ENCODE results near the gene ENTPD1. TPM values are rescaled to one million over a fixed set of nuclear protein-coding genes. Genes with fewer than 3 reads are reported as not detected.
"Not testable (repeated sequence)": the region's sequence is repeated elsewhere in the genome, so short reads cannot be mapped to it uniquely, and the experiment has no call there.

The ENTPD1 gene
- total and polyA plus RNA-seq, 4 donors = 18.2 to 110 (median 50.0) TPM

DNA sequence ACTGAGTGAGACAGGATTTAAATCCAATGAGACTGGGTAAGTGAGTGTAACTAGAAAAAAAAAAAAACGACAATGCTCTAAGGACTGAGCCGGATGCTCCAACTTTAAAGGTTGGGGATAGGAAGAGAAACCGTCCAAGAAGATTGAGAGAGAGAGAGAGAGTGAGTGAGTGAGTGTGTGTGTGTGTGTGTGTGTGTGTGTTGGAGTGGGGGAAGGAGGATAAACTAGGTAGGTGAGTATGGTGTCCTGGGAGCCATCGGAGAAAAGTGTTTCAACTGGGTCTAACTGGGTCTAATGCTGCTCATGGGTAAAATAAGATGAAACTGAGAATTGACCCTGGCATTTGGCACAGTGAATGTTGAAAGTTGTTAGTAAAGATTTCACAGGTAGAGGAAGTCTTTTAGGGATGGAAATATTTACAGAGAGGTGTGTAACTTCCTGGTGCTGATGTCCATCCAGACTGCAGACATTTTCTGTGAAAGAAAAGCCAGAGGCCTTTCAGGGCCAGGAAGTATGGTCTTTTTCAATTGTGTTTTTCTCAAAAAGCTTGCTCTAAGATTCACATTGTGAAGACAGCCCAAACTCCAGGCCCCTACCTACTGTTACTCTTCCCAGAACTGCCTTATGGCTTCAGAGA is 14.2 kb downstream of the ENTPD1 start:
- no peaks in the 10 kb centered on the region for H3K36me3 ChIP-seq (ENCODE audit: control insufficient read depth in 1 of 2, insufficient read depth in 2 of 2, low read length in 1 of 2)
- H3K27ac ChIP-seq (ENCODE audit: low read depth in 1 of 2, low read length in 2 of 2) = no peak overlapping the region
- intact Hi-C loops (cut with DNase I) = no loop called here

GRCh38 chr10:95773454-95773853 is 17.5 kb downstream of the ENTPD1 start:
- H3K27me3 ChIP-seq (ENCODE audit: control insufficient read depth in 1 of 2, insufficient read depth in 2 of 2, low read length in 1 of 2); H3K4me1 ChIP-seq (ENCODE audit: control insufficient read depth in 1 of 2, insufficient read depth in 2 of 2, low read length in 2 of 2); H3K9me3 ChIP-seq (ENCODE audit: control insufficient read depth, low read length); H3K36me3 ChIP-seq (ENCODE audit: control insufficient read depth in 1 of 2, insufficient read depth in 2 of 2, low read length in 1 of 2); H3K4me3 ChIP-seq (ENCODE audit: low read length in 2 of 2); intact Hi-C loops (cut with DNase I); H3K27ac ChIP-seq (ENCODE audit: low read depth in 1 of 2, low read length in 2 of 2); ATAC-seq (ENCODE audit: low FRiP score); DNase-seq: not testable (repeated sequence)
- 80 to 97% methylated on average over 2 of the region's 2 CpGs for WGBS, 2 donors

More for the DNA sequence above, 14.2 kb downstream of the ENTPD1 start:
- Histone ChIP-seq H3K9me3 (ENCODE audit: control insufficient read depth, low read length) (no peaks in the 10 kb centered on the region), H3K4me3 (ENCODE audit: low read length in 2 of 2) (no peak overlapping the region), H3K4me1 (ENCODE audit: control insufficient read depth in 1 of 2, insufficient read depth in 2 of 2, low read length in 2 of 2) (peaks cover 0 to 4% of the 10 kb centered on the region in 2 donors), H3K27me3 (ENCODE audit: control insufficient read depth in 1 of 2, insufficient read depth in 2 of 2, low read length in 1 of 2) (no peaks in the 10 kb centered on the region)
- DNase-seq (no peak), ATAC-seq (ENCODE audit: low FRiP score) (no peak)
- 96 to 97% methylated on average over 4 of the region's 4 CpGs for WGBS, 2 donors

GRCh38 chr10:95777638-95778037 is 21.7 kb downstream of the ENTPD1 start:
- H3K27ac ChIP-seq (ENCODE audit: low read depth in 1 of 2, low read length in 2 of 2); H3K9me3 ChIP-seq (ENCODE audit: control insufficient read depth, low read length); H3K27me3 ChIP-seq (ENCODE audit: control insufficient read depth in 1 of 2, insufficient read depth in 2 of 2, low read length in 1 of 2); ATAC-seq (ENCODE audit: low FRiP score); H3K4me3 ChIP-seq (ENCODE audit: low read length in 2 of 2); intact Hi-C loops (cut with DNase I); H3K36me3 ChIP-seq (ENCODE audit: control insufficient read depth in 1 of 2, insufficient read depth in 2 of 2, low read length in 1 of 2); H3K4me1 ChIP-seq (ENCODE audit: control insufficient read depth in 1 of 2, insufficient read depth in 2 of 2, low read length in 2 of 2): not testable (repeated sequence)
- DNase-seq = peak in 1 of 2 donors; percentile 60
- 88 to 96% methylated on average over 8 of the region's 8 CpGs for WGBS, 2 donors

DNA sequence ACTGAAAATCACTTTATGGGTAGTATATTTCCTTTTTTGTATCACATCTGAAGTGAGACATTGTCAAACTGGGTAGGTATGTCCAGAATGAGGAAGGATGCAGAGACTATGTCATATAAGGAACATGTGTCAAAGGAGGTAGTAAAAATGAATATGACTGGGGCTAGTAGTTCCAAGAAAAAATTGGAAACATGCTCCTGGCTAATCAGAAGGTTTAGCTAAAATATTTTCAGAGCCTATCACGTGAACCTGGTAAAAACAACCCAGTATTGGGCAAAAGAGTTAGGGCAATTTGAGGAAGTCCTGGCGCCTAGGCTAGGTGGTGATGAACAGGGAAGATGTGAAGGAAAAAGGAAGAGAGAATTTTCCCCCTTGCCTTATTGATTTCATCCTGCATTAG is 26.4 kb downstream of the ENTPD1 start:
- H3K27ac ChIP-seq (ENCODE audit: low read depth in 1 of 2, low read length in 2 of 2) = no peak overlapping the region
- ATAC-seq (ENCODE audit: low FRiP score) = no peak
- H3K4me1 ChIP-seq (ENCODE audit: control insufficient read depth in 1 of 2, insufficient read depth in 2 of 2, low read length in 2 of 2) = peaks cover 4 to 10% of the 10 kb centered on the region in 2 donors
- H3K4me3 ChIP-seq (ENCODE audit: low read length in 2 of 2) = no peak overlapping the region
- no peak for DNase-seq
- intact Hi-C loops (cut with DNase I) = no loop called here
- no peaks in the 10 kb centered on the region for H3K36me3 ChIP-seq (ENCODE audit: control insufficient read depth in 1 of 2, insufficient read depth in 2 of 2, low read length in 1 of 2)
- WGBS, 2 donors = 46 to 47% methylated on average over 2 of the region's 2 CpGs
- no peaks in the 10 kb centered on the region for H3K9me3 ChIP-seq (ENCODE audit: control insufficient read depth, low read length)
- no peaks in the 10 kb centered on the region for H3K27me3 ChIP-seq (ENCODE audit: control insufficient read depth in 1 of 2, insufficient read depth in 2 of 2, low read length in 1 of 2)

GRCh38 chr10:95783741-95784140 is 27.8 kb downstream of the ENTPD1 start:
- Histone ChIP-seq H3K36me3 (ENCODE audit: control insufficient read depth in 1 of 2, insufficient read depth in 2 of 2, low read length in 1 of 2) (no peaks in the 10 kb centered on the region), H3K4me3 (ENCODE audit: low read length in 2 of 2) (no peak overlapping the region), H3K27ac (ENCODE audit: low read depth in 1 of 2, low read length in 2 of 2) (no peak overlapping the region), H3K4me1 (ENCODE audit: control insufficient read depth in 1 of 2, insufficient read depth in 2 of 2, low read length in 2 of 2) (peaks cover 6 to 10% of the 10 kb centered on the region in 2 donors), H3K9me3 (ENCODE audit: control insufficient read depth, low read length) (no peaks in the 10 kb centered on the region), H3K27me3 (ENCODE audit: control insufficient read depth in 1 of 2, insufficient read depth in 2 of 2, low read length in 1 of 2) (no peaks in the 10 kb centered on the region)
- ATAC-seq (ENCODE audit: low FRiP score) = peak; percentile 66
- 50 to 52% methylated on average over 3 of the region's 3 CpGs for WGBS, 2 donors
- intact Hi-C loops (cut with DNase I) = no loop called here
- no peak for DNase-seq

GRCh38 chr10:95784279-95784913 is 28.4 kb downstream of the ENTPD1 start:
- WGBS, 2 donors = 95 to 98% methylated on average over 3 of the region's 3 CpGs
- Histone ChIP-seq H3K36me3 (ENCODE audit: control insufficient read depth in 1 of 2, insufficient read depth in 2 of 2, low read length in 1 of 2) (no peaks in the 10 kb centered on the region), H3K27me3 (ENCODE audit: control insufficient read depth in 1 of 2, insufficient read depth in 2 of 2, low read length in 1 of 2) (no peaks in the 10 kb centered on the region), H3K4me1 (ENCODE audit: control insufficient read depth in 1 of 2, insufficient read depth in 2 of 2, low read length in 2 of 2) (peaks cover 6 to 10% of the 10 kb centered on the region in 2 donors), H3K4me3 (ENCODE audit: low read length in 2 of 2) (no peak overlapping the region), H3K27ac (ENCODE audit: low read depth in 1 of 2, low read length in 2 of 2) (peak overlapping the region; percentile 28 to 82), H3K9me3 (ENCODE audit: control insufficient read depth, low read length) (no peaks in the 10 kb centered on the region)
- intact Hi-C loops (cut with DNase I) = no loop called here
- DNase-seq = no peak
- peak; percentile 52 for ATAC-seq (ENCODE audit: low FRiP score)

DNA sequence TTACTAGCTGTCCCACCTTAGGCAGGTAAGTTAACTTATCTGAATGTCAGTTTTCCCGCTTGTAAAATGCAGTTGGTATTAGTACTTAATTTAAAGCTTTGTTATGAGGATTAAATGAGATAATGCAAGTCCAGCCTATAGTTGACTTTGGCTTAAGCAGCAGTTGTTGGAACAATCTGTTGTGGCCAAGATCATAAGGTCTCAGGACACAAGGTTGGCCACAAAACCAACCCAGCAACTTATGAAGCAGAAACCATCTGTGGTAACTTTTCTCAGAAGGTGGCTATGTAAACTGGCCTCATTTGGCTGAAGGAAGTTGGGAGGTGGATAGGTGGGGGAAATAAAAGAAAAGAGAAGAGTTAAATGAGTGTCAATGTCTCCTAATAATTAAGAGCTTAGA is 29.4 kb downstream of the ENTPD1 start:
- Histone ChIP-seq H3K9me3 (ENCODE audit: control insufficient read depth, low read length) (no peaks in the 10 kb centered on the region), H3K4me3 (ENCODE audit: low read length in 2 of 2) (no peak overlapping the region), H3K27ac (ENCODE audit: low read depth in 1 of 2, low read length in 2 of 2) (no peak overlapping the region), H3K36me3 (ENCODE audit: control insufficient read depth in 1 of 2, insufficient read depth in 2 of 2, low read length in 1 of 2) (no peaks in the 10 kb centered on the region), H3K27me3 (ENCODE audit: control insufficient read depth in 1 of 2, insufficient read depth in 2 of 2, low read length in 1 of 2) (no peaks in the 10 kb centered on the region), H3K4me1 (ENCODE audit: control insufficient read depth in 1 of 2, insufficient read depth in 2 of 2, low read length in 2 of 2) (peaks cover 7 to 10% of the 10 kb centered on the region in 2 donors)
- no peak for DNase-seq
- ATAC-seq (ENCODE audit: low FRiP score) = no peak
- 95% methylated on average over 1 of the region's 1 CpG for WGBS, 2 donors
- intact Hi-C loops (cut with DNase I) = no loop called here

DNA sequence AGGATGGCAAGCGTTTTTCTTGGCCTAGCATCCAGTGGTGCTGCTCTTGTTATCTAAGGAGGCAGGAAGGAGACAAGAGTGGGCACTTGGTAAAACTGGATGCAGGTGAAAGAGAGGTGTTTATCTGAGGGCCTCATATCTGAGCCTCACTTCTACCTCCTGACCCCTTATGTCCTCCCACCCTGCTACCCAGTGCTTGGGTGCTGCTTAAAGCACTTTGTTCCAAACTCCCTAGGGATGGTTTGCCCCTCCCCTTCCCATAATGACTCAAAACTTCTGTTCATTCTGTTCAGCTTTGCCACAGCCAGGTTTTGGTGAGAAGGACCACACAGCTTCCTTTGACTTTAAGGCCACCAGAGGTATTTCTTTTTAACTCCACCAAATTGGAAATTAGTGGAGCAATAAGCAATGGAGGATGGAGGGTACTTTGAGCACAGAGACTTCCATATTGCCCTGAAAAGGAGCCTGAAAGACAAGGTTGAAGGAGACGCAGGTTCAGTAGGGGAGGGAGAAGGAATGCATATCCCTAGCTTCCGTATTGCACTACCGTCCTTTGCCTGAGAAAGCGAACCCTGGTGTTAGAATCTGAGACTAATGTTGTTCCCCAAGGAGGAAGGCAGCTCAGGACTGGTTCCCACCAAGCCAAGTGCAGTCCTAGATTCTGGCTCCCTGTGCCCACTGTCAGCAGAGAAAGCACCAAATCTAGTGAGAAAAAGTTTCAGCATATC is 30.1 kb downstream of the ENTPD1 start:
- Histone ChIP-seq H3K9me3 (ENCODE audit: control insufficient read depth, low read length) (no peaks in the 10 kb centered on the region), H3K27me3 (ENCODE audit: control insufficient read depth in 1 of 2, insufficient read depth in 2 of 2, low read length in 1 of 2) (no peaks in the 10 kb centered on the region), H3K27ac (ENCODE audit: low read depth in 1 of 2, low read length in 2 of 2) (peak overlapping the region in 1 of 2 donors; percentile 48), H3K4me1 (ENCODE audit: control insufficient read depth in 1 of 2, insufficient read depth in 2 of 2, low read length in 2 of 2) (peaks cover 7 to 10% of the 10 kb centered on the region in 2 donors), H3K36me3 (ENCODE audit: control insufficient read depth in 1 of 2, insufficient read depth in 2 of 2, low read length in 1 of 2) (no peaks in the 10 kb centered on the region), H3K4me3 (ENCODE audit: low read length in 2 of 2) (no peak overlapping the region)
- no peak for ATAC-seq (ENCODE audit: low FRiP score)
- no peak for DNase-seq
- 85 to 87% methylated on average over 5 of the region's 5 CpGs for WGBS, 2 donors
- intact Hi-C loops (cut with DNase I) = no loop called here

Data from aorta (tissue), 5 donors.